Heart right ventricle (tissue), 16 donors: ENCODE measurements around the gene COL26A1. TPM values are rescaled to one million over a fixed set of nuclear protein-coding genes. Genes with fewer than 3 reads are reported as not detected.

Experiments used
- ATAC-seq, 8 donors: fragments of 200-7000 bp; cut with Tn5 transposase; one replicate each; pipeline ENCODE4 v1.9.1; 2020; ENCODE audit warnings: mild to moderate bottlenecking in 8 of 8, moderate library complexity in 8 of 8, moderate number of reproducible peaks in 1 of 8
- DNase-seq, 2 donors: peaks; one replicate each; pipeline ENCODE4 v3.0.0-alpha.2; 2020
- H3K27ac ChIP-seq, 10 donors: fragments of 200-600 bp; sonication (generic) in 2 of 10; one replicate each; pipeline versions ENCODE4 v1.5.0 to v1.8.0; 2020 to 2022; ENCODE audit warnings: mild to moderate bottlenecking in 3 of 10
- H3K27me3 ChIP-seq, 7 donors: fragments of 200-600 bp; one replicate each; pipeline ENCODE4 v1.8.0; 2021 to 2022; ENCODE audit warnings: mild to moderate bottlenecking in 2 of 7
- H3K36me3 ChIP-seq, 9 donors: fragments of 200-600 bp; sonication (generic) in 1 of 9; one replicate each; pipeline versions ENCODE4 v1.5.0 to v1.8.0; 2020 to 2022; ENCODE audit warnings: mild to moderate bottlenecking in 2 of 9
- H3K4me1 ChIP-seq, 9 donors: fragments of 200-600 bp; sonication (generic) in 1 of 9; one replicate each; pipeline versions ENCODE4 v1.5.0 to v1.8.0; 2020 to 2022; ENCODE audit warnings: mild to moderate bottlenecking in 4 of 9
- H3K4me3 ChIP-seq, 10 donors: fragments of 200-600 bp; sonication (generic) in 2 of 10; one replicate each; pipeline versions ENCODE4 v1.5.0 to v1.8.0; 2020 to 2022; ENCODE audit warnings: mild to moderate bottlenecking in 7 of 10, moderate library complexity in 2 of 10
- H3K9me3 ChIP-seq, 11 donors: fragments of 200-600 bp in 10 of 11; sonication (generic) in 2 of 11; one replicate each; pipeline versions ENCODE4 v1.5.0 to v1.8.0; 2013 to 2022; ENCODE audit warnings: mild to moderate bottlenecking in 2 of 11, control low read depth in 1 of 11, moderate library complexity in 1 of 11
- WGBS, 2 donors: extraction: QIAGEN DNeasy Blood & Tissue Kit; methylation state at CpG; one replicate each; pipeline ENCODE4 v1.1.7; 2013; ENCODE audit warnings: inconsistent platforms in 1 of 2; 5-methylcytosine and 5-hydroxymethylcytosine counted together
- intact Hi-C, 10 donors: fragments of 100-400 bp; cut with DNase I; formaldehyde crosslinking; loops; one replicate each; pipeline versions ENCODE4 v1.11.1 to v1.14.2; 2022
- polyA plus RNA-seq, 2 donors: library from polyadenylated mRNA; stranded (reverse); fragments of 200-250 nt; gene quantifications; one replicate each; pipeline ENCODE4 v1.2.3, GENCODE V29; 2013
- total RNA-seq, 10 donors: library from RNA; stranded (reverse); fragmentation: NEBNext Ultra II Directional in 3 of 10; extraction: Animal tissue kit (Norgen Biotek cat#: 25700) in 3 of 10; gene quantifications; one replicate each; pipeline versions ENCODE4 v1.2.1 to v1.2.4, GENCODE V29; 2021 to 2023
- TF ChIP-seq, protein P1 (sequence below), 9 donors: fragments of 200-600 bp; sonication (generic) in 2 of 9; IDR thresholded peaks; one replicate each; pipeline versions ENCODE4 v1.5.0 to v1.8.0; 2021 to 2022; ENCODE audit warnings: antibody characterized with exemption in 9 of 9, mild to moderate bottlenecking in 5 of 9, moderate library complexity in 1 of 9
- donor health status: Arrhythmogenic right ventricular cardiomyopathy.
- donor health status: ischemic (EF 13 %, LVEDD 7.1; RV severe dilation, severe dysfunction).
- donor health status: healthy with polysubstance abuse.
- donor health status: DM: no; HTN: yes; CAD: no.
- donor health status: DM: no; HTN: no; CAD: no.
- donor health status: ischemic (EF 25% LVEDD 6.9; RV normal size, moderate dysfunction).
- donor health status: ischemic (EF 25% LVEDD 5.7; RV mildly dilated, moderate dysfunction).
- donor health status: healthy.
- donor health status: DM: yes; HTN: yes; CAD: no.
- donor health status: Ischemic cardiomyopathy.
- donor health status: ischemic (EF 35%, LVEDD 5.7; RV mildly dilated, moderate dysfunction).
- donor health status: nonischemic (EF 11% LVEDD 7.7; RV severe dilation, severe dysfunction).
- donor health status: DM: yes; HTN: yes; CAD: no.
- donor health status: PGD.
- donor health status: ischemic (EF 29% LVEDD 5.4; RV normal size, mild dysfunction).
- donor health status: nonischemic (EF 23%, LVEDD 6.1; RV moderate dilation, normal function).

The COL26A1 gene
- total and polyA plus RNA-seq, 12 donors = 0.07 to 0.50 TPM; not detected in 10

DNA sequence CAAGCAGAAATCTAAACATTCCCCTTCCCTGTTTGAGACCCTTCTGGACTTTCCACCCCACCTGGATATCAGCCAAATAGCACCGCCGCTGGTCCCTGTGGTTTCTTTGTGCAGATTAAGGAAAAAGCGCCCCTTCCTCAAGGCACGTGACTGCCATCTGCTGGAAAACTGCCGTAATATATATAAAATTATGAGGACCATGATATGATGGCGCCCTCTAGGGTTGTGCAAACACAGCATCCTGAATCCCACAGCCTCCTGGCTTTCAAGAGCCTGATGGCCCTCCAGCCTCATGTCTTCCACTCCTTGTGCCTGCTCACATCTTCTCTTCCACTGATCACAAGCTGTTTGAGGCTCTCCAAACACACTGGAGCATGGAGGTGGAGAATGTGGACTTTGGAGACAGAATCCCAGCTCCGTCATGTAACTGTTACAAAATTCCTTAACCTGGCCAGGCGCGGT, 145.1 kb downstream of the COL26A1 start:
- TF ChIP-seq, protein P1, sequence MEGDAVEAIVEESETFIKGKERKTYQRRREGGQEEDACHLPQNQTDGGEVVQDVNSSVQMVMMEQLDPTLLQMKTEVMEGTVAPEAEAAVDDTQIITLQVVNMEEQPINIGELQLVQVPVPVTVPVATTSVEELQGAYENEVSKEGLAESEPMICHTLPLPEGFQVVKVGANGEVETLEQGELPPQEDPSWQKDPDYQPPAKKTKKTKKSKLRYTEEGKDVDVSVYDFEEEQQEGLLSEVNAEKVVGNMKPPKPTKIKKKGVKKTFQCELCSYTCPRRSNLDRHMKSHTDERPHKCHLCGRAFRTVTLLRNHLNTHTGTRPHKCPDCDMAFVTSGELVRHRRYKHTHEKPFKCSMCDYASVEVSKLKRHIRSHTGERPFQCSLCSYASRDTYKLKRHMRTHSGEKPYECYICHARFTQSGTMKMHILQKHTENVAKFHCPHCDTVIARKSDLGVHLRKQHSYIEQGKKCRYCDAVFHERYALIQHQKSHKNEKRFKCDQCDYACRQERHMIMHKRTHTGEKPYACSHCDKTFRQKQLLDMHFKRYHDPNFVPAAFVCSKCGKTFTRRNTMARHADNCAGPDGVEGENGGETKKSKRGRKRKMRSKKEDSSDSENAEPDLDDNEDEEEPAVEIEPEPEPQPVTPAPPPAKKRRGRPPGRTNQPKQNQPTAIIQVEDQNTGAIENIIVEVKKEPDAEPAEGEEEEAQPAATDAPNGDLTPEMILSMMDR (IDR thresholded peaks at IDR 0.05) = peak in 7 of 9 donors; percentile 14 to 53 (median 33)
- WGBS, 2 donors = 32 to 35% methylated on average over 9 of the region's 9 CpGs
- DNase-seq (no peak), ATAC-seq (no peak)
- intact Hi-C loops = no loop called here
- H3K27ac ChIP-seq = no peak overlapping the region
- H3K9me3 ChIP-seq = no peaks in the 10 kb centered on the region
- H3K4me1 ChIP-seq = no peaks in the 10 kb centered on the region
- peaks cover 0 to 51% (median 42%) of the 10 kb centered on the region in 7 donors for H3K27me3 ChIP-seq
- no peaks in the 10 kb centered on the region for H3K36me3 ChIP-seq
- no peak overlapping the region for H3K4me3 ChIP-seq

DNA sequence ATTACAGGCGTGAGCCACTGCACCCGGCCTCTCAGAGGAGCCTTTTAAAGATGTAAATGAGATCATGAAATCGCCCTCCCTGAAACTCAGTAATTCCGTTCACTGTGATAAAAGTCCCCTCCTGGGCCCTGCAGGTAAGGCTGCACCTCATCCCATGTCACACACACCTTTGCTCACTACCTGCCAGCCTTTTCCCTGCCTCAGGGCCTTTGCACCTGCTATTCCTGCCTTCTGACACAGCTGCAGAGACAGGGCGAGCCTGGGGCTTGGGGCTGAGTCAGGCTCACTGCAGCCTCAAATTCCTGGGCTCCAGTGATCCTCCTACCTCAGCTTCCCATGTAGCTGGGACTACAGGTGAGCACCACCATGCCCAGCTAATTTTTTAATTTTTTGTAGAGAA, 147.6 kb downstream of the COL26A1 start:
- no peaks in the 10 kb centered on the region for H3K4me1 ChIP-seq
- H3K27me3 ChIP-seq = peaks cover 0 to 71% (median 58%) of the 10 kb centered on the region in 7 donors
- 83 to 90% methylated on average over 5 of the region's 5 CpGs for WGBS, 2 donors
- H3K27ac ChIP-seq = no peak overlapping the region
- TF ChIP-seq, protein P1 (IDR thresholded peaks at IDR 0.05) = no peak
- no peak overlapping the region for H3K4me3 ChIP-seq
- no peaks in the 10 kb centered on the region for H3K9me3 ChIP-seq
- intact Hi-C loops = no loop called here
- DNase-seq (no peak), ATAC-seq (no peak)
- H3K36me3 ChIP-seq = no peaks in the 10 kb centered on the region

DNA sequence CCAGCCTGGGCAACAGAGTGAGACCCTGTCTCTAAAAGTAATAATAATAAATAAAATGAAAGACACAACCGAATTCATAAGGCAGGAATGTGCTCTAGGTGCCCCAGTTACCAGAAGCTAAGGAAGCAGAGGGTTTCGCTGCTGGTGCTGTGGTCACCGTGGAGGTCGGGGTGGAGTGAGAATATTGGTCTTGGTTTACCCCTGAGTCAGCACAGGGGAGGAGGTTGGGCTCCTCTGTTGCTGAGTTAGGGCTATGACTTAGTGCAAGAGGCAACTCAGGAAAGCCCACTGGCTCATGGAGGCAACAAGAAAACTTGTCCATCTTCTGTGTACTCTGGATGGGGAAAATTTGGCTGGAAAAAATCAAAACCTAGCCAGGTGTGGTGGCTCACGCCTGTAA, 149.3 kb downstream of the COL26A1 start:
- Histone ChIP-seq H3K4me1 (no peaks in the 10 kb centered on the region), H3K27me3 (peaks cover 0 to 82% (median 69%) of the 10 kb centered on the region in 7 donors), H3K9me3 (no peaks in the 10 kb centered on the region), H3K27ac (no peak overlapping the region), H3K4me3 (no peak overlapping the region), H3K36me3 (no peaks in the 10 kb centered on the region)
- WGBS, 2 donors = 84 to 93% methylated on average over 5 of the region's 5 CpGs
- intact Hi-C loops = no loop called here
- TF ChIP-seq, protein P1 (IDR thresholded peaks at IDR 0.05) = no peak
- ATAC-seq (no peak), DNase-seq (no peak)

DNA sequence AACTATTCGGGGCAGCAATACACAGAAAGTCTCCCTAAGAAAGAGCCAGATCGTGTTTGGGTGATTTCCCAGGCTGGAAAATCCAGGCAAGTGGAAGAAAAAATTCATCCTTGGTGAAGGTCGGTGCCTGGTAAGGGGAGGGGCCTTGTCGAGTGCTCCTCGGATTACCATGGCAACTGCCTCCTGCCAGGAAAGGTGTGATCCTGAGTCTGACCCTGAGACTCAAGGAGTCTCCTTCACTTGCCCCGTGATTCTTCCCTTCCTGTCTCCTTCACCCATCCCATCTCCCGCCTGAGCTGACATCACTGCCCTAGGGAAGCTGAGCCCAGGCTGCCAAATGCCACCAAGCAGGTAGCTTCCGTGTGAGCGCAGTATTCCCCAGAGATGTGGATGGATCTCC, 154.2 kb downstream of the COL26A1 start:
- H3K36me3 ChIP-seq = no peaks in the 10 kb centered on the region
- DNase-seq = no peak
- H3K4me3 ChIP-seq = no peak overlapping the region
- ATAC-seq = no peak
- H3K4me1 ChIP-seq = no peaks in the 10 kb centered on the region
- WGBS, 2 donors = 63 to 71% methylated on average over 9 of the region's 9 CpGs
- H3K27me3 ChIP-seq = peaks cover 0 to 55% (median 33%) of the 10 kb centered on the region in 7 donors
- TF ChIP-seq, protein P1 (IDR thresholded peaks at IDR 0.05) = no peak
- intact Hi-C loops = no loop called here
- peaks cover 0 to 14% (median 0%) of the 10 kb centered on the region in 11 donors for H3K9me3 ChIP-seq
- no peak overlapping the region for H3K27ac ChIP-seq
